ENCODE measurements around the gene CACNG4. TPM values are rescaled to one million over a fixed set of nuclear protein-coding genes. Genes with fewer than 3 reads are reported as not detected.

Gene CACNG4
- polyA plus RNA-seq, 3 donors: 0.12 to 0.29 TPM; not detected in 1

DNA sequence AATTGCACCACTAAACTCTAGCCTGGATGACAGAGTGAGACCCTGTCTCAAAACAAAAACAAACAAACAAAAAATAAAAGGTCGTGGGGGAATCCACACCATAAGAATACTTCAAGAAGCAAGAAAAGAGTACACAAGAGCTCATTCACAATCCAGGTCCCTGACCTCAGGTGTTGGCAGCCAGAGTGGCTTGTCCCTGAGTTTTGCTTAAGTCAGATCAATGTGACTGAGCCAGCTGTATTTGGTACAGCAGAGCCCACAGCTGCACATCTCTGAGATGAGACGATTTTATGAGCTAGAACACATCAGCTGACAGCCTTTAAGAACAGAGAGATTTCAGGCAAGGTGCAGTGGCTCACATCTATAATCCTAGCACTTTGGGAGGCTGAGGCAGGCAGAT is 102.2 kb downstream of the CACNG4 start:
- no peak overlapping the region for H3K27ac ChIP-seq (ENCODE audit: low read depth, low read length)
- 31 to 74% (median 50%) methylated on average over 2 of the region's 2 CpGs for WGBS, 3 donors

DNA sequence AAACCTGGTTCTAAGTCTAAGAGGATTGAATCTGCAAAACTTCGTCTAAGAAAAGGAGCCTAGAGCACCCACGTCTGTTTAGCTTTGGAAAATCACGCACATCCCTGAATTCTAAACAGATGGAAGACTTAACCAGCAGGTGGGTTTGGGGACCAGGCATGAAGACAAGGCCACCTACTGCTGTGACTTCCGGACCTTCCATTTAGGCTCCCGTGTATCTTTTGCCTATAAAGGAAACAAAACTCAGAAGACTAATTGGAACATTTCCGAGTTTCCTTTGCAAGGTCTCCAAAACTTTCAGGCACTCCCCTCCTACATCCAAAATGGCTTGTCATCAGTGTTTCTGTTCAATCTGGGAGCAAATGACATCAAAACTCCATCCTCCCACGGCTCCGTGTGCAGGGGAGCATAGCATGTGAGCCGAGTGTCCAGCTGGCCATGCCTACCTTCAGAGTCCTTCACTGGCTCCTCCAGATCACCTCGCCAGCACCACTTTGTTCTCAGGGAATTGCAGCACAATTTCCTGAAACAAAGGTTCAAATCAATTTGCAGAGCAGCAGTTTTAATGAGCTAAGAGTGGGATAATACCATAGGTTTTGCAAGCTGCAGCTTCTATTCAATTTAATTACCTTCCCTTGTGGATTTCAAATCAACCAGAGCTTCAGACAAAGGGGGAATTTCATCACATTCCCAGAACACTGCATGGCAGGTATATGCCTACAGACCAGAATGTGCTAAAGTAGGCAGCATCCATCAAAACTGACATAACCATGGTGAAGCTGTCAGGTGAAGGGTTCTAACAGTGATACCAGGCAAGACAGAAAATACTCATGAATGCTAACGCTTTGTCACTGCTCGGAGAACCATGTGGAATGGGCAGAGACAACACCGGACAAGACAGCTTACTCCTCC is 103.3 kb downstream of the CACNG4 start:
- H3K27ac ChIP-seq (ENCODE audit: low read depth, low read length): no peak overlapping the region
- WGBS, 3 donors: 84 to 92% (median 89%) methylated on average over 13 of the region's 13 CpGs

- H3K27ac ChIP-seq (ENCODE audit: low read depth, low read length): no peak overlapping the region
- 63 to 65% (median 64%) methylated on average over 3 of the region's 3 CpGs for WGBS, 3 donors
Observed at GRCh38 chr17:67068999-67069398, 104.5 kb downstream of the CACNG4 start.

- H3K27ac ChIP-seq (ENCODE audit: low read depth, low read length): no peak overlapping the region
- 93 to 96% (median 95%) methylated on average over 5 of the region's 5 CpGs for WGBS, 3 donors
Observed at GRCh38 chr17:67069603-67070136, 105.2 kb downstream of the CACNG4 start.

DNA sequence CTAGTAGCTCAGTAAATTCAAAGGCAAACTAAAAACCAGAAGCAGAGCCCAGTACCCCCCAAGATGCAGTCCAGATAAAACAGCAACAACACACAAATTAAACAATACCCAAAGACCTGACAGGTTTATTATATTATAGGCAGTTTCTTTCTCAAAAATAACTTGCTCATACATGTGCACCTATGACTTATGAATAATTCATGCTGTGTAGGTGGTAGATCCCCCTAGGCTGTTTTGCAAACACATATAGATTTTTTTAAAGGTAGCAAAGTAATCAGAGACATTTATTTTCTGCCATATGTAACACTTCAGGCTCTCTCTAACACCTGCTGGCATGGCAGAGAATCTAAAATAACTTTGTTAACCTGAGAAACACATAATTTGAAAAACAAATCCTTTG is 107.1 kb downstream of the CACNG4 start:
- H3K27ac ChIP-seq (ENCODE audit: low read depth, low read length): no peak overlapping the region

DNA sequence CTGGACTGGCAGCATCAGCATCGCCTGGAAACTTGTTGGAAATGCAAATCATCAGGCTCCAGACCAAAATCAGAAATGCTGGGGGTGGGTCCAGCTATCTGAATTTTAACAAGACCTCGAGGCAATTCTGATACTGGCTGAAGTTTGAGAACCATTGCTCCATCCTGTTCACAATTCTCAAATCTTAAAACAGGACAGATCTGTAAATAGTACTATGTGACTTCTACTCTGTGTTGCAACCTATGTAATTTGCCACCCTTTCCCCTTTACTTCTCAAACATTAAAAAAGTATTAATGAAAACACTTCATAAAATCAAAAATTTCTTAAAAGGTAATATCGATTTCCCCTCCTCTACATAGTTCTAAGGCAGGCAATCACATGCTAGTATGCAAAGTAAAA is 108.4 kb downstream of the CACNG4 start:
- no peak overlapping the region for H3K27ac ChIP-seq (ENCODE audit: low read depth, low read length)
- 64 to 94% (median 93%) methylated on average over 3 of the region's 3 CpGs for WGBS, 3 donors

GRCh38 chr17:67074781-67075180 is 110.3 kb downstream of the CACNG4 start:
- H3K27ac ChIP-seq (ENCODE audit: low read depth, low read length): no peak overlapping the region
- 34 to 95% (median 92%) methylated on average over 3 of the region's 3 CpGs for WGBS, 3 donors

DNA sequence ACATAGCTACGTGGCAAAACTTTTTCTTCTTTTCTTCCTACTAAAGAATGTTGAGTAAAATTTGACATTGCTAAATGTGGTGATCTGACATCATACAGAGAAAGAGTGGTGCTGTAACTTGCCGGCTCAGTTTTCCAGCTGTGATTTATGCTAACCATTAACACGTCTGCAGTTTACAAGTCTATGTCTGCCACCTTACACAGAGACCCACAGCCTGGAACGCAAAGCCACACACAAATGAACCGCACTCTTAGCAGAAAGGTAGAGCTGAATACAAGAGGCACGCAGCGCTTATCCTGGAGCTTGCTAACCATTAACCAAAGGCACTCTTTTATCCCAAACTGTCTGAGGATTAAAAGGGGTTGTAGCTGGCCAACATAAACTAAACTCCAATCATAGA is 111.8 kb downstream of the CACNG4 start:
- H3K27ac ChIP-seq (ENCODE audit: low read depth, low read length): no peak overlapping the region
- WGBS, 3 donors: 28 to 81% (median 78%) methylated on average over 7 of the region's 7 CpGs

DNA sequence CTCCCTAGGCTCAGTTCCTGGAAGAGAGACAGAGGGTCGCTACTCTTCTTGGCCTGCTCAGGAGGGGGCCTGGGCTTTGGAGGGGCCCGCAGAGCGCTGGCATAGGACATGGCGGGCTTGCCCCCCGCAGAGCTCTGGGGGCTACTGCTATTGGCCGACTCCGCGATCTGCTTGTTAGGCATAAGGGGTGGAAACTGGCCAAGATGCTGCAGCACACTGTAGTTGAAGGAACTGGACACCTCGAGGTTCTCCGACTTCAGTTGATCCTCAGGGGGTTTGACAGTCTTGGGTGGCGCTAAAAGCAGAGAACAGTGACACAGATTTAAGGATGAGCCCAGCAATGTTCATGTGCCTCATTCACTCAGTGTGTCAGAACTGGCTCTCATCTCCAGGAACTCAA is 113.8 kb downstream of the CACNG4 start:
- WGBS, 3 donors: 88 to 95% (median 91%) methylated on average over 11 of the region's 11 CpGs
- H3K27ac ChIP-seq (ENCODE audit: low read depth, low read length): no peak overlapping the region

DNA sequence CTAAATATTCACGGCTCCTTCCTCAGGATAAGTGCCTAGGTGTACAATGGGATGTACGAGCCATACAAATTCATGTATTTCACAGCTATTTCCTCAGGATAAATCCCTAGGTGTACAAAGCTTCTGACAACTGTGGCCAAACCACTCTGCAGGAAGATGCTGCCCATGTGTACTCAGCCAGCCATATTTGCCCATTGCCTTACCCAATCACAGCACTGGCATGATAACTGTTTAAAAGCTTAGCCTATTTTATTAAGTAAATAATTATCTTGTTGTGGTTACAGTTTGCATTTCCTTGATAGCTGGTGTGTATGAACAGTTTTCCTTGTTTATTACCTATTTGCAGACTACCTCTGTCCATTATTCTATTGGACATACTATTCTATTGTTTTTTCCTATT is 115.0 kb downstream of the CACNG4 start:
- WGBS, 3 donors: 90 to 94% (median 92%) methylated on average over 2 of the region's 2 CpGs
- H3K27ac ChIP-seq (ENCODE audit: low read depth, low read length): no peak overlapping the region

- 93 to 96% (median 95%) methylated on average over 2 of the region's 2 CpGs for WGBS, 3 donors
- no peak overlapping the region for H3K27ac ChIP-seq (ENCODE audit: low read depth, low read length)
Observed at GRCh38 chr17:67080804-67081203, 116.3 kb downstream of the CACNG4 start.

- WGBS, 3 donors: 58 to 67% (median 60%) methylated on average over 1 of the region's 1 CpG
Observed at GRCh38 chr17:67082107-67082506, 117.6 kb downstream of the CACNG4 start.

More at GRCh38 chr17:67082107-67082506, 117.6 kb downstream of the CACNG4 start:
- H3K27ac ChIP-seq (ENCODE audit: low read depth, low read length): no peak overlapping the region

Other genes starting within 250 kb of the CACNG4 start
- gene CACNG5, start 129.6 kb upstream of the CACNG4 start, polyA plus RNA-seq: under 1 TPM in 1 of 3 donors, not detected in 2; 0.12 TPM
- gene CACNG1, start 79.8 kb downstream of the CACNG4 start, polyA plus RNA-seq: not detected